ENCODE data around the gene GET3.

The GET3 gene

GRCh38 chr19:12777217-12778016 lies 40.1 kb downstream of the GET3 start:
- no peak for DNase-seq (ENCODE audit: insufficient read length, low spot score)
- peak; percentile 13 for FAIRE-seq

GRCh38 chr19:12778017-12778904 lies 41.0 kb downstream of the GET3 start:
- FAIRE-seq: peak; percentile 63
- DNase-seq (ENCODE audit: insufficient read length, low spot score): no peak

- DNase-seq (ENCODE audit: insufficient read length, low spot score): no peak
- FAIRE-seq: no peak
These were observed 41.5 kb downstream of the GET3 start for GRCh38 chr19:12778905-12779161.

GRCh38 chr19:12779162-12779993 lies 42.1 kb downstream of the GET3 start:
- DNase-seq (ENCODE audit: insufficient read length, low spot score) (no peak), FAIRE-seq (no peak)

- FAIRE-seq (no peak), DNase-seq (ENCODE audit: insufficient read length, low spot score) (no peak)
These were observed 44.8 kb downstream of the GET3 start for GRCh38 chr19:12782174-12782423.

- DNase-seq (ENCODE audit: insufficient read length, low spot score) (no peak), FAIRE-seq (peak; percentile 55)
These were observed 45.4 kb downstream of the GET3 start for GRCh38 chr19:12782424-12783290.

- FAIRE-seq: no peak
- DNase-seq (ENCODE audit: insufficient read length, low spot score): no peak
These were observed 46.1 kb downstream of the GET3 start for GRCh38 chr19:12783291-12783848.

GRCh38 chr19:12783849-12784393 lies 46.6 kb downstream of the GET3 start:
- DNase-seq (ENCODE audit: insufficient read length, low spot score): no peak

GRCh38 chr19:12784394-12784870 lies 47.1 kb downstream of the GET3 start:
- FAIRE-seq (peak; percentile 54), DNase-seq (ENCODE audit: insufficient read length, low spot score) (no peak)

More at GRCh38 chr19:12783849-12784393, 46.6 kb downstream of the GET3 start:
- no peak for FAIRE-seq

- DNase-seq (ENCODE audit: insufficient read length, low spot score) (no peak), FAIRE-seq (no peak)
These were observed 47.7 kb downstream of the GET3 start for GRCh38 chr19:12784871-12785430.

- FAIRE-seq (no peak), DNase-seq (ENCODE audit: insufficient read length, low spot score) (no peak)
These were observed 48.2 kb downstream of the GET3 start for GRCh38 chr19:12785431-12786031.

- FAIRE-seq (no peak), DNase-seq (ENCODE audit: insufficient read length, low spot score) (no peak)
These were observed 49.0 kb downstream of the GET3 start for GRCh38 chr19:12786141-12786870.

GRCh38 chr19:12786952-12787351 lies 49.7 kb downstream of the GET3 start:
- no peak for FAIRE-seq
- no peak for DNase-seq (ENCODE audit: insufficient read length, low spot score)

- FAIRE-seq: no peak
- no peak for DNase-seq (ENCODE audit: insufficient read length, low spot score)
These were observed 50.2 kb downstream of the GET3 start for GRCh38 chr19:12787458-12787857.

- FAIRE-seq (no peak), DNase-seq (ENCODE audit: insufficient read length, low spot score) (no peak)
These were observed 50.9 kb downstream of the GET3 start for GRCh38 chr19:12788042-12788681.

GRCh38 chr19:12788682-12789097 lies 51.4 kb downstream of the GET3 start:
- FAIRE-seq (peak; percentile 16), DNase-seq (ENCODE audit: insufficient read length, low spot score) (no peak)

- FAIRE-seq: no peak
These were observed 52.0 kb downstream of the GET3 start for GRCh38 chr19:12789098-12789903.

More at GRCh38 chr19:12789098-12789903, 52.0 kb downstream of the GET3 start:
- no peak for DNase-seq (ENCODE audit: insufficient read length, low spot score)
